ENCODE results near the gene MIGA2.

DNA sequence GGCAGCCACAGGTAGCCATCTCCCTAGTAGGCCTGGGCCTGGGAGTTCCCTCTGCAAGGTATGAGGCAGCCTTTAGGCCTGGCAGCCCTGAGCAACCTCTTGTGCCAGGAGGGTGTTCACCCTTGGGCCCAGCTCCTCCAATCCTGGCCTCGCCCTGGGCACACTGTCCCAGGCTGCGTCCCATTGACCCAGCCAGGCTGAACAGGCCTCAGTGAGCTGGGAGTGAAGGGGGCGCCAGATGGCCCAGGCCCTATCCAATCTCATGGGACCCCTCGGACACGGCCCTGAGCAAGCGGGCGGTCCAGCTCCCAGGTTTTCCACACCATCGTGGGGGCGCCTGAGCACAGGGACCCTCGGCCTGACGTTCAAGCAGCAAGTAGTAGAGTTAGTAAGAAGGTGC lies 22.8 kb upstream of the MIGA2 start:
- TF ChIP-seq SRF (IDR thresholded peaks at IDR 0.05; ENCODE audit: low read depth, low read length), result no peak
- TF ChIP-seq, protein P1, sequence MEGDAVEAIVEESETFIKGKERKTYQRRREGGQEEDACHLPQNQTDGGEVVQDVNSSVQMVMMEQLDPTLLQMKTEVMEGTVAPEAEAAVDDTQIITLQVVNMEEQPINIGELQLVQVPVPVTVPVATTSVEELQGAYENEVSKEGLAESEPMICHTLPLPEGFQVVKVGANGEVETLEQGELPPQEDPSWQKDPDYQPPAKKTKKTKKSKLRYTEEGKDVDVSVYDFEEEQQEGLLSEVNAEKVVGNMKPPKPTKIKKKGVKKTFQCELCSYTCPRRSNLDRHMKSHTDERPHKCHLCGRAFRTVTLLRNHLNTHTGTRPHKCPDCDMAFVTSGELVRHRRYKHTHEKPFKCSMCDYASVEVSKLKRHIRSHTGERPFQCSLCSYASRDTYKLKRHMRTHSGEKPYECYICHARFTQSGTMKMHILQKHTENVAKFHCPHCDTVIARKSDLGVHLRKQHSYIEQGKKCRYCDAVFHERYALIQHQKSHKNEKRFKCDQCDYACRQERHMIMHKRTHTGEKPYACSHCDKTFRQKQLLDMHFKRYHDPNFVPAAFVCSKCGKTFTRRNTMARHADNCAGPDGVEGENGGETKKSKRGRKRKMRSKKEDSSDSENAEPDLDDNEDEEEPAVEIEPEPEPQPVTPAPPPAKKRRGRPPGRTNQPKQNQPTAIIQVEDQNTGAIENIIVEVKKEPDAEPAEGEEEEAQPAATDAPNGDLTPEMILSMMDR (IDR thresholded peaks at IDR 0.05; ENCODE audit: control extremely low read depth in 1 of 3, insufficient read depth in 1 of 3, low read depth in 1 of 3, low read length in 3 of 3), result no peak
- no peak for TF ChIP-seq HDAC2 (IDR thresholded peaks at IDR 0.05; ENCODE audit: borderline replicate concordance in 1 of 2, low read depth in 2 of 2, low read length in 2 of 2)
- TF ChIP-seq HDAC6 (IDR thresholded peaks at IDR 0.05; ENCODE audit: low read depth, low read length), result no peak
- TF ChIP-seq JUN (IDR thresholded peaks at IDR 0.05; ENCODE audit: low read depth, low read length), result no peak
- TF ChIP-seq POLR2AphosphoS5 (IDR thresholded peaks at IDR 0.05; ENCODE audit: low read depth, low read length), result no peak
- no peak for TF ChIP-seq EZH2 (IDR thresholded peaks at IDR 0.05; ENCODE audit: low read depth, low read length, severe bottlenecking)
- no peak for TF ChIP-seq ASH2L (IDR thresholded peaks at IDR 0.05; ENCODE audit: low read length)

All from H1 (cell line).